HFF-Myc (cell line): ENCODE data around the gene SH2D1B.

Source experiments
- DNase-seq: peaks from one replicate; pipeline ENCODE4 v3.0.0-alpha.2; 2011; ENCODE audit warnings: low read depth; ENCODE audit errors: extremely low read depth
- H3K4me3 ChIP-seq: replicated peaks from 2 replicates; pipeline ENCODE4 v1.5.1; 2011; ENCODE audit warnings: low read depth, mild to moderate bottlenecking, control low read depth, low read length
- TF ChIP-seq, protein P1 (sequence below): IDR thresholded peaks from 2 replicates; pipeline ENCODE4 v1.5.1; 2012; ENCODE audit warnings: mild to moderate bottlenecking, low read depth, low read length, control low read depth; ENCODE audit errors: missing control alignments

The SH2D1B gene

DNA sequence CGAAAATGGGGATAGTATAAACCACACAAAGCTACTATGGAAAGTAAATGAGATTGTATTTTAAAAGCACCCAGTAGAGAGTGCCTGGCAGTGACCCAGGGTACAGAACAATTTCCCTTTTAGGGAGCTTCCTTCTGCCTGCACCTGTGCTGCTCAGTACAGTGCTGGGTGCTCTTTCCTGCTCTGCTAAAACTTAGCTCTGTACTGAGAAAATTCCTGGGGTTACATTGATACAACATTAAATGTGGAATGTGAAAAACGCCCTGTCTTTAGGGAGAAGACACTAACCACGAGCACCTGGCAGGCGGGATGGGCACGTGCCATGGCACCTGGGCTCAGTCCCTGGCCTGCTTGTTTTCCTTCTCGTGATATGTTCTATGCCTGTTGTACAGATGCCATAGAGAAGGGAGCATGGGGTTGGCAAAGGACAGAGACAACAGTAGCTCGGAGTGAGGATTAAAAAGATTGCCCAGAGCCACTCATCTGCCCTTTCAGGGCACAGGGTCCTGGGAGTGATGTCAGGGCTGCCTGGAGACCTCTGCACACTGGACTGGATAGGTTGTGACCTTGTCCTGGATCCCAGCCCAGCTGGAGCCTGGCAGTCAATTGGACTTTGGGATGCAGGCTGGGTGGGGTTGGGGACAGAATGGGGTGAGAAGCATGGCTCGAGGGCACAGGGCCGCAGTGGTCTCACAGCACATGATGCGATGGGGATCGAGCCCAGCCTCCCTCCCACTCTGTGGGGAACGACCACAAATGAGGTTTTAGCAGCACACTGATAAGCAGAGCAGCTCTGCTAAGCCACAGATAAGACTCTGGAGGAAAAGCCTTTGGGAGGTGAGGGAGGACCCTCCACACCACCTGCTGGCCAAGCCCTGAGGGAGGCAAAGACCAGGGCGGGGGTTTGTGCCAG is 39.5 kb downstream of the SH2D1B start:
- H3K4me3 ChIP-seq, result no peak overlapping the region
- TF ChIP-seq, protein P1, sequence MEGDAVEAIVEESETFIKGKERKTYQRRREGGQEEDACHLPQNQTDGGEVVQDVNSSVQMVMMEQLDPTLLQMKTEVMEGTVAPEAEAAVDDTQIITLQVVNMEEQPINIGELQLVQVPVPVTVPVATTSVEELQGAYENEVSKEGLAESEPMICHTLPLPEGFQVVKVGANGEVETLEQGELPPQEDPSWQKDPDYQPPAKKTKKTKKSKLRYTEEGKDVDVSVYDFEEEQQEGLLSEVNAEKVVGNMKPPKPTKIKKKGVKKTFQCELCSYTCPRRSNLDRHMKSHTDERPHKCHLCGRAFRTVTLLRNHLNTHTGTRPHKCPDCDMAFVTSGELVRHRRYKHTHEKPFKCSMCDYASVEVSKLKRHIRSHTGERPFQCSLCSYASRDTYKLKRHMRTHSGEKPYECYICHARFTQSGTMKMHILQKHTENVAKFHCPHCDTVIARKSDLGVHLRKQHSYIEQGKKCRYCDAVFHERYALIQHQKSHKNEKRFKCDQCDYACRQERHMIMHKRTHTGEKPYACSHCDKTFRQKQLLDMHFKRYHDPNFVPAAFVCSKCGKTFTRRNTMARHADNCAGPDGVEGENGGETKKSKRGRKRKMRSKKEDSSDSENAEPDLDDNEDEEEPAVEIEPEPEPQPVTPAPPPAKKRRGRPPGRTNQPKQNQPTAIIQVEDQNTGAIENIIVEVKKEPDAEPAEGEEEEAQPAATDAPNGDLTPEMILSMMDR, result no peak
- no peak for DNase-seq

DNA sequence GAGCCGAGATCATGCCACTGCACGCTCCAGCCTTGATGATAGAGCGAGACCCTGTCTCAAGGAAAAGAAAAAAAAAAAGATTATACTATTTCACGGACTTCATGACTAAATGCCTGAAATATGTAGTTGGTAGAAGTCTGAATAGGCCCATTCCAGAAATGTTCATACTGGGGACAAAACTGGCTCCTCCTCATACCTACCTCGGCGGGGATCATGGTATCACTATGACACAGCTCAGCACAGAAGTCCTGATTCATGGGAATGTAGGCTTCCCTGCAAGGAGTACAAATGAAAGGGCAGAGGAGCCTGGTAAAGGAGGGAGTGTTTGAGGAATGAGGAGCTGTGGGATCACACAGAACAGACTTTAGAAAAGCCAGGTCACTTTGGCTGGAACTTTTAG is 40.3 kb downstream of the SH2D1B start:
- no peak for DNase-seq
- H3K4me3 ChIP-seq, result no peak overlapping the region
- TF ChIP-seq, protein P1, result no peak

DNA sequence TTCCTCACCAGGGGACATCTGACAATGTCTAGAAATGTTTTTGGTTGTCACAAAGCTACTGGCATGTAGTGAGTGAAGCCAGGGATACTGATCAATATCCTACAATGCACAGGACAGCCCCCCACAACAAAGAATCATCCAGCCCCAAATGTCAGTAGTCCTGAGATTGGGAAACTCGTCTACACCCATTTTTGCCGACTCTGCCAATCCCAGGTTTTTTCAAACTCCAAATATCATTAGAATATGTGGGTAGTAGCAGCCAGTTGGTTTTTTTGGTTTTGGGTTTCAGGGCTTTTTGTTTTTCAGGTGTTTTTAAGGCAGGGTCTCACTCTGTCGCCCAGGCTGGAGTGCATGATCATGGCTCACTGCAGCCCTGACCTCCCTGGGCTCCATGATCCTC is 41.2 kb downstream of the SH2D1B start:
- TF ChIP-seq, protein P1, result no peak
- no peak overlapping the region for H3K4me3 ChIP-seq

DNA sequence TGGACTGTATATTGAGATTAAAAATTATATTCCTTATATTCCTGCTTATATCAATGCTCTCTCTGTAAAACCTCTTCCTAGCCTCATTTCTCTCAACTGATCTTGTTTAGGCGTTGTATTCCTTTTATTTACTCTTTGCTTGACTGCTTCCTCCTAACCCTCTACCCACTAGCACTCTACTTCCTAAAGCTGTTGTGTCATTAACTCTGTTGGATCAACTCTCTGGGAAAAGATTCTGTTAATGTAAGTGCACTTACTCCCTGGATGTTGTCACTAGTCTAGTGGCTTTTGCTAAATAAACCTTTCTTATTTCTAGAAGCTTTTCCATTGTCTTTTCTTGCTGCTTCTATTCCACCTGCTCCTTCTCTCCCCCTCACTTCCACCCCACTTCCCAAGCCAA is 41.8 kb downstream of the SH2D1B start:
- H3K4me3 ChIP-seq, result no peak overlapping the region
- DNase-seq, result no peak
- TF ChIP-seq, protein P1, result no peak

More for the DNA sequence above, 41.2 kb downstream of the SH2D1B start:
- no peak for DNase-seq

DNA sequence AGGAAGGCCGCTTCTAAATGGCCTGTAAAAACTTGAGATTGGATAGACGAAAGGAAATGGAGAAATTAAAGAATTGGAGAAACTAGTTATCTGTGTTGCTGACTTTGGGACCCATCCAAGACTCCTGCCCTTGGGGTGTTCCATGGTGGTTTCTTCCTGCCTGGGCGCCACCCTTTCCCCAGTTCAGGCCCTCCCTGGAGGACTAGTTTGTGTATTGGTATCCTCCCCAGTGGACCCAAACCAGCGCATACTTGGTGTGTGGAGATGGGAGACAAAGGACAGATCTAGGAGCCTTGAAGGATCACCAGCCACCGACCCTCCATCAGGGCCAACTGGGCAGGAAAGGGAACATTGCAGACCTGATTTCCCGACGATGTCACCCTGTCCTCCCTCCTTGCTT is 42.4 kb downstream of the SH2D1B start:
- no peak for DNase-seq
- H3K4me3 ChIP-seq, result no peak overlapping the region
- TF ChIP-seq, protein P1, result no peak

DNA sequence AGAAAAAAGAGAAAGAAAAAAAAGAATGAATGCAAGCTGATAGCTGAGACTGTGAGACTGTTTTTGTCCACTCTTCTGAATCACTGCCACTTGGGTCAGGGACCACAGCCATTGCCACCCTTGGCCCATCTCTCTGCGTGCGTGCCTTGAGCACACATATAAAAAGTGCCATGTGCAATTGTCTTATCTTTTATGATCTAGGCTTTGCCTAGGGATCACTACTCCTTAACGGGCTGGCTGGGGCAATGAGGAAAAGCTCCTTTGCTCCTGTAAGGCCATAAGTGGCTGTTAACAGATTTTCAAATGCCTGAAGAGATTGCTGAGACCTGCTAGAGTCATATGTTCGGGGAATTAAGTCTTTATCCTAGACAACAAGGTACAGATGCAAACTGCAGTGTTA is 43.5 kb downstream of the SH2D1B start:
- H3K4me3 ChIP-seq, result no peak overlapping the region
- DNase-seq, result no peak
- TF ChIP-seq, protein P1, result no peak
